HG03432 (cell line): ENCODE results near the gene SLC6A1.

Experiments used
- ATAC-seq: cut with Tn5 transposase; IDR thresholded peaks from one replicate; pipeline ENCODE4 v1.9.1; 2021; ENCODE audit warnings: mild to moderate bottlenecking, moderate library complexity; ENCODE audit not compliant: unreplicated experiment

Gene SLC6A1

DNA sequence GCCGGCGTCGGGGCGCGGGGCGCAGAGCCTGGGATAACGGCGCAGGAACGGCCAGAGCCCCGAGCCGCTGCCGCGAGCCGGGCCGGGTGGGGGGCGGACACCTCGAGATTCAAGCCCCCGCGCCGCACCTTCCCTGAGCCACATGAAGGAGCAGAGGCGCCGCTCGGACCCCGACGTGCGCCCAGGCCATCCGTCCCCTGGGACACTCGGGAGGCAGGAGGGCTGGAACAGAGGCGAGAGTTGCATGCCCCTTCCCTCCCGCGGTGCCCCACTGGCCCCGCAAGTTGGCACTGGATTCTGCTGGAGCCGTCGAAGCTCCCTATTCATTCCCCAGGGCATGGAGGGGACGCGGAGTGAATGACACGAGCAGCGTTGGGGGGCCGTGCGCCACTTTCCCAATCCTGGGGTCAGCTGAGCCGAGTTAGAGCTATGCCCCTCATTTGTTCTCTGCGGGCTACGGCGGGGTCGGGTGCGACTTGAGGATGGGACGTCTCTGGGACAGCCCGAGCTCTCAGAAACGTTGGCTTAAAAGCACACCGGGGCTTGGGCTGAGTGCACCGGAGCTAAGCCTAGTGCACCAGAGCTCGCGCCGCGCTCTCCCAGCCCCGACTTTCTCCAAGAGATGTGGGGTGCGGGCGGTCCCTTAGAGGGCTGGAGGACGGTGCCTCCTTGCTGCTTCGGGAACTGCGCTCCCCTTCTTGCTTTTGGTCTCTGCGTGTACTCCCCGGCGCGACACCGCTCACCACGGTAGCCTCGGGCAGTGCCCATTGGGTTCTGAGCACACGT, 588 bp downstream of the SLC6A1 start:
- no peak for ATAC-seq

DNA sequence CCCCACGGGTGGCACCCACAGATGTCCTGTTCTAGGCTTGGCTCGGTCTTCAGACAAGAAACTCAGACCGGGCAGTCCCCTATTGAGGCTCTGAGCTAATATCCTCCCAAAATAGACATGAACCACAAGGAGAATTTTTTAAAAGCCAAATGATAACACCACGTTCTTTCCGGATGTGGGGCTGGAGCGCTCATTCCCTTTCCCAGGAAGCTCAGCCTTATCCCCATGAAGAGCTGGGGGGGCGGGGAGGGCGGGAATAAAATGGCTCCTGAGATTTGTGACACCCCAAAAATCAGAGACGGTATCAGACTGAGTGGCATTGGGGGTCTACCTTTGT, 1.1 kb downstream of the SLC6A1 start:
- ATAC-seq: no peak

DNA sequence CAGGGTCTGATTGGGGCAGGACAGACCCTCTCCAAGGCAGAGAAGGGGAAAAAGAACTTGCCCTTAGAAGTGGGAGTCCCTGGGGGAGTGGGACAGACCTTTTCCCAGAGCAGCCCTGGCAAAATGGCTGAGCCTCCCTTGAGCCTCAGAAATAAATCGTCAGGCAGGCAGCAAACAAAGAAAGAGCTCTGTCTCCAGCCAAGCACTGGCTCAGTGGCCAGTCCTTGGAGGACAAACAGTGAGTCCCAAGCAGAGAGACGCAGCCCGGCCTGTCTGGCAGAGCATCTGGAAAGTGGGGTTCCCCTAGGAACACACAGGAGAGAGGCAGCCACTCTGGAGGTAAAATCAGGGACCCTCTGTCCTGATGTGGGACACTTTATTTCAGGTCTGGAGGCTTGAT, 1.8 kb downstream of the SLC6A1 start:
- ATAC-seq: no peak

- no peak for ATAC-seq
These were observed 3.3 kb downstream of the SLC6A1 start for GRCh38 chr3:10995871-10996270.

DNA sequence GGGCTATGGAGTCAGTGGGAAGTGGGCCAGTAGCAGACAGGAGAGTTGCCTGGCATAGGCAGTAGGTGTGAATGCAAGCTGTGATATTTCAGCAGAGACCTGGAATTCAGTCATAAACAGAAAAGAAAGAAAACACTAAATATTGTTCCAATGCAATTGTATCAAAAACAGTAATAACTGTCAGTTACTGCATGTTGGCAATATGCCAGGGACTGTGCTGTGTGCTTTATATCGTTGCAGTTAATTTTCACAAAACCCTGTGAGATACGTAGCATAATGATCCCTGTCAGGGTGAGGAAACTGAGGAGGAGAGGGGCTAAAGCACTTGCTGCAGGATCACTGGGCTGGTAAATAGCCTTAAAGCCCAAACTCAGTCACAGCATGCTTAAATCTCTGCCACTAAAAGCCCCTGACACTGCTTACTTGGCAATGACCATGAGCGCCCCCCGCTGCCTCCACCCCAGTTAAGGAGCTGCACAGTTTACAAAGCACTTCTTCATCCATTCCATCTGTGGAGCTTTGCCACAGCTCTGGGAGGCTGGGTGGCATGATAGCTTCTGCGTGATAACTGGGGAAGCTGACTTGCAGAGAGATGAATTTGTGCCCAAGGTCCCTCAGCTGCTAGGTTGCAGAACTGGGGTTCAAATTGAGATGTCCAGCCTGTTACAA, 3.9 kb downstream of the SLC6A1 start:
- no peak for ATAC-seq

DNA sequence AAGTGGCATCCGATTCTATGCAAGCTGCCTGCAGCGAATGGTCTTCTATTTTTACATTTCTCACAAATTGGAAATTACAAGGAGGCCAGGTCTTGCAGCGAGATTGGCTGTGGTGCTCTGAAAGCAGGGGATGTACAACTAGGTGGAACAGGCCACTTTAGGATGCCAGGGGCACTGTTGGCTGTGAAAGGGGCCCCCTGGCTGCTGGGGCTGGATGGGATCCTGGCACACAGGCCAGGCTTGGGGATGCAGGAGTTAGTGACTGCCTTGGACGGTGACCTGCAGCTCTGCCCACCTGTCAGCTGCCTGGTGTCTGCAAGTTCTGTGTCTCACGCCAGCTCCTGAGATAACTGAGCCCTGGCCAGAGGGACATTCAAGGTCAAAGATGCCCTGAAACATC, 4.6 kb downstream of the SLC6A1 start:
- no peak for ATAC-seq

GRCh38 chr3:10998542-10998941, 6.0 kb downstream of the SLC6A1 start:
- ATAC-seq: no peak

DNA sequence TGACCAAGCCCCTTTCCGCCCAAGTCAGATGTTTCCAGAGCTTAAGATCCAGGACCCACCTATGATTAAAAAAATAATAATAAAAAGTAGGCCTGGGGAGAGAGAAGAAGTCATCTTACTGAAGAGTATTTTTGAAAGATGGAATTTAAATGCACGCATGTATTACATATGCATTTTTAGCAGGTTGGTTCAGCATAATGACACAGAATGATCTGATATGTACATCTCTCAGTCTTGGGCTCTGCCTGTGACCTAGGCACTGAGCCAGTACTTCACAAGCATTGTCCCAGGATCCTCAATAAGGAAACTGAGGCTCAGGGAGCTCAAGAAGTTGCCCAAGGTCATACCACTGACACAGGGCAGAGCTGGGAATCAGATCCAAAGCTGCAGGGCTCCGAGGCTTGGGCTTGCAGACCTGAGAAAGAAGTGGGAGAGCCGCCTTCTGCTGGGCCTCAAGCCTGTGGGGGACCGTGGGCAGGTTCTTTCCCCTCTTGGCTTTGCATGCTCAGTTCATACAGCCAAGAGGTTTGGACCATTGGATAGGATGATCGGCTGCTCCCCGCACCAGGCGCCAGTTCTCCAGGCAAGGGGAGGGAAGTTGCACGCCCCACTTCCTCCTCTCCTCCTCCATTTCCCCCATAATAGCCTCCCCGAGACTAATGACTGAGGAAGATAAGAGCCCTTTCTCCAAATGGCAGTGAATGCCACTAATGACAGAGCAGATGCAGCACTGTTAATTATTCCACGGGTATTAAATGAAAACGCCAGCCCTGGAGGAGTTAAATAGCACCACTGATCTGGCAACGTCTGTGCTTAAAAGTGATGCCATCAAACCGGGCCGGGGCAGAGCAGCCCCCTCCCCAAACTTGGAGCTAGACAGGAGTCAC, 6.9 kb downstream of the SLC6A1 start:
- ATAC-seq: no peak

DNA sequence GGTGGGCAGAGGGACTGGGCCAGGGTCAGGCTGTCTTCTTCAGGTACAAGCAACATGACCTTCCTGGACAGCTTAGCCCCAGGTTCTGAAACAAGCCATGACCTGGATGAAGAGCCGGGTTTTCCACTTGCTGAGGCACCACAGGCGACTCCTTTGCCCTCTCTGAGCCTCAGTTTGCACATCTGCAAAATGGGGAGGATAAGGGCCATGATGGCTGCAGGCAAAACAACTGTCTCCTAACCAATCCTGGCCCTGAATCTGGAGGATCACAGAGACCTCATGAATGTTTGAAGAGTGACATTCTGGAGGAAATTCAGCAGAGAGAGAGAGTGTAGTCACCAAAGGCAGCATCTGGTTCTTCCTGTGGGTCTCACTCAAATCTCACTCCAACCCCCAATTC, 8.0 kb downstream of the SLC6A1 start:
- ATAC-seq: no peak

GRCh38 chr3:11001020-11001657, 8.6 kb downstream of the SLC6A1 start:
- ATAC-seq: no peak

- no peak for ATAC-seq
These were observed 9.1 kb downstream of the SLC6A1 start for GRCh38 chr3:11001658-11002021.

- ATAC-seq: no peak
These were observed 9.8 kb downstream of the SLC6A1 start for GRCh38 chr3:11002371-11002807.

- ATAC-seq: no peak
These were observed 12.0 kb downstream of the SLC6A1 start for GRCh38 chr3:11004563-11004962.

- no peak for ATAC-seq
These were observed 13.2 kb downstream of the SLC6A1 start for GRCh38 chr3:11005686-11006256.

DNA sequence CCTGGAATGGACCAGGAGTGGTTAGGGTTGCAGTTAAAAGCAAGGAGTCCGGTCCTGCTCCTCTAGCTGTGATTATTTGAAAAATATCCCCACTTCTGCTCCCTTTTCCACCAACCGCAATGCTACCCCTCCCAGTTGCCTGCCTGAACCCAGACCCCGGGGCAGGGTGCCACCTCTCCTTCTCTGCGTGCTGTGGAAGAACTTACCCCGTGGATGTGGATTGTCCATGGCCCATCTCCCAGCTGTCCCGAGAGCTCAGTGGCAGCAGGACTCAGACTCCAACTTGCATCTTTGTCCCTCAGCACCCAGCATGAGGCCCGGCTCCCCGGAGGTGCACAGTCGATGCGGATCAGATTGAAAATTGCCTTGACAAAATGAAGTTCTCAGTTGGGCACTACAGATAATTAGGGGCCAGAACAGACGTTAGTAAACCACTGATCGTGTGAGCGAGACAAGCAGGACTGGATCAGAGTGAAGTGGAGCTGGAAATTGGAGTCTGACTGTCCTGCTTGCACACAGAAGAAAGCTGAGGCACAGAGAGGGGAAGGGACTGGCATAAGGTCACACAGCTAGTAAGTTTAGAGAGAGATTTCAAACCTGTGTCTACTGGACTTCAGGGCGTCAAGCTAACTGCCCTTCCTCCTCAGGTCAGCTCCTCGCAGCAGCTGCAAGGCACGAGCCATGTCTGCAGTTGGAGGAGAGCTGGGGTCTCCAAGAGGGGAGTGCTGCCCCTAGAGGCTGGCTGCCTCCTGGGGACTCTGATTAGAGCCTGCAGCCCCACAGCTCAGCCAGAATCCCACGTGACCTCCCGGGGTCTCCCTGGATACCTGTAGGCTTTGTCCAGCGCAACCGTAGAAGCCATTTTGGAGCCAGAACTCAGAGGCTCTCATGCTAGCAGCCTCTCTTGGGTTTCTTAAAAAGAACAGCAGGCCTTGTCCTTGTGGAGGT, 14.7 kb downstream of the SLC6A1 start:
- ATAC-seq: no peak

GRCh38 chr3:11009898-11010297, 17.4 kb downstream of the SLC6A1 start:
- no peak for ATAC-seq

- ATAC-seq: no peak
These were observed 18.0 kb downstream of the SLC6A1 start for GRCh38 chr3:11010426-11011165.

DNA sequence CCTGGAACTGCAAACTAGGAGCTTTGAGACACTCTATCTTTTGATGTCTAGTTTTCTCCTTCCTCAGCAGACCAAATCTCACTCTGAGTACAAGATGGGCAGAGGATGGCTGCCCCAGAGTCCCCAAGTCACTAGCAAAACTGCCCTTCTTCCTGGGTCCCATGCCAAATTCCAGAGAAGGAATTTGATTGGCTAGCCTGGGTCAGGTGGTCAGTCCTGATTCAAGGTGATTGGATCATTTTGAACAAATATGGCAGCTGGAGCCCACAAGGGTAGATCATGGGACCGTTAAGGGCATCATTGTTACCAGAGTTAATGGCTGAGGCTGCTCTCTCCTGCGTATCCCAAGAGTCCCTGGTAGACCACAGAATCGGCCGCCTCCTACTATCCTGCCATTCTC, 21.7 kb downstream of the SLC6A1 start:
- ATAC-seq: no peak

DNA sequence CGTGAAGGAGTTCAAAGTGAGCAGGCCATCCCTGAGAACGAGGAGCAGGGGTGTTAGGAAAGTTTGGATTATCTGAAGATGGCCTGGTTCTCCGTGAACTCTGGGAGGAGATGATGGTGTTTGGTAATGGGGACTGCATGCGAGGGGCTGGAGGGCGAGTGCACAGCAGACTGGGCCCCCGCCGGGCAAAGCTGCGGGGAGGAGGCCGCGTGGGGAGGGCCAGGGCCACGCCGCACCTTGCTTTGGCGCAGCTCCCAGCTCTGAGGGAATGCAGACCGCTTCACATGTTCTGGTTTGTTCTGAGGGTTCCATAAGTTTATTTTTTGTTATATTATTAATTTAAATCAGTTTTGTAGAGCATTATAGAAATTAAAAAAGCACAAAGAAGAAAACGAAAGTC, 22.2 kb downstream of the SLC6A1 start:
- ATAC-seq: no peak
